HEK293 (cell line): ENCODE results near the gene CCDC3.

Source experiments
- AEBP2 ChIP-seq: fragments of 450-650 bp; formaldehyde crosslinking; IDR thresholded peaks from 2 replicates; pipeline ENCODE4 v1.5.1; 2016; ENCODE audit warnings: missing biosample characterization, missing genetic modification characterization, borderline replicate concordance
- GLIS1 ChIP-seq: fragments of 450-650 bp; formaldehyde crosslinking; IDR thresholded peaks from 2 replicates; pipeline ENCODE4 v1.5.1; 2016; ENCODE audit warnings: missing biosample characterization, missing genetic modification characterization
- IKZF3 ChIP-seq: fragments of 450-650 bp; IDR thresholded peaks from 2 replicates; pipeline ENCODE4 v1.5.0; 2018; ENCODE audit warnings: missing biosample characterization, mild to moderate bottlenecking, missing genetic modification characterization, moderate library complexity
- KLF10 ChIP-seq: fragments of 450-650 bp; IDR thresholded peaks from 2 replicates; pipeline ENCODE4 v1.5.1; 2018; ENCODE audit warnings: missing biosample characterization, mild to moderate bottlenecking, missing genetic modification characterization
- KLF17 ChIP-seq: fragments of 450-650 bp; formaldehyde crosslinking; IDR thresholded peaks from 2 replicates; pipeline ENCODE4 v1.5.1; 2016; ENCODE audit warnings: missing biosample characterization, missing genetic modification characterization
- KLF9 ChIP-seq: fragments of 450-650 bp; formaldehyde crosslinking; IDR thresholded peaks from 2 replicates; pipeline ENCODE4 v1.5.1; 2016; ENCODE audit warnings: missing biosample characterization, missing genetic modification characterization, low read depth
- PBX3 ChIP-seq: sonication (generic); formaldehyde crosslinking; IDR thresholded peaks from 2 replicates; pipeline ENCODE4 v1.8.1; 2022; ENCODE audit warnings: mild to moderate bottlenecking, moderate library complexity, missing genetic modification reagents
- PRDM10 ChIP-seq: fragments of 450-650 bp; formaldehyde crosslinking; IDR thresholded peaks from 2 replicates; pipeline ENCODE4 v1.5.1; 2016; ENCODE audit warnings: missing biosample characterization, missing genetic modification characterization
- PRDM2 ChIP-seq: fragments of 450-650 bp; formaldehyde crosslinking; IDR thresholded peaks from 2 replicates; pipeline ENCODE4 v1.5.1; 2016; ENCODE audit warnings: missing biosample characterization, missing genetic modification characterization, borderline replicate concordance
- ZBTB17 ChIP-seq: fragments of 450-650 bp; formaldehyde crosslinking; IDR thresholded peaks from 2 replicates; pipeline ENCODE4 v1.5.1; 2016; ENCODE audit warnings: missing biosample characterization, missing genetic modification characterization
- ZBTB26 ChIP-seq: fragments of 450-650 bp; formaldehyde crosslinking; optimal IDR thresholded peaks from 2 replicates; pipeline ENCODE3; 2016; ENCODE audit warnings: missing biosample characterization, mild to moderate bottlenecking, missing genetic modification characterization
- ZBTB48 ChIP-seq: fragments of 450-650 bp; formaldehyde crosslinking; IDR thresholded peaks from 2 replicates; pipeline ENCODE4 v1.5.1; 2016; ENCODE audit warnings: missing biosample characterization, missing genetic modification characterization
- ZBTB7A ChIP-seq: fragments of 450-650 bp; formaldehyde crosslinking; IDR thresholded peaks from 2 replicates; pipeline ENCODE4 v1.5.1; 2016; ENCODE audit warnings: low read depth, missing biosample characterization, missing genetic modification characterization
- ZEB2 ChIP-seq: fragments of 450-650 bp; formaldehyde crosslinking; IDR thresholded peaks from 2 replicates; pipeline ENCODE4 v1.5.1; 2016; ENCODE audit warnings: missing biosample characterization, missing genetic modification characterization
- ZFHX2 ChIP-seq: fragments of 450-650 bp; formaldehyde crosslinking; conservative IDR thresholded peaks from 2 replicates; pipeline ENCODE4 v1.5.1; 2016; ENCODE audit warnings: missing biosample characterization, missing genetic modification characterization
- ZNF2 ChIP-seq: fragments of 450-650 bp; formaldehyde crosslinking; IDR thresholded peaks from 2 replicates; pipeline ENCODE4 v1.5.1; 2016; ENCODE audit warnings: missing biosample characterization, missing genetic modification characterization
- ZNF266 ChIP-seq: fragments of 450-650 bp; formaldehyde crosslinking; IDR thresholded peaks from 2 replicates; pipeline ENCODE4 v1.5.1; 2016; ENCODE audit warnings: missing biosample characterization, missing genetic modification characterization, low read depth
- ZNF292 ChIP-seq: fragments of 450-650 bp; formaldehyde crosslinking; IDR thresholded peaks from 2 replicates; pipeline ENCODE4 v1.5.1; 2016; ENCODE audit warnings: low read depth, missing biosample characterization, missing genetic modification characterization, borderline replicate concordance
- ZNF433 ChIP-seq: fragments of 450-650 bp; formaldehyde crosslinking; IDR thresholded peaks from 2 replicates; pipeline ENCODE4 v1.5.1; 2016; ENCODE audit warnings: missing biosample characterization, missing genetic modification characterization, low read depth
- ZNF544 ChIP-seq: fragments of 450-650 bp; formaldehyde crosslinking; IDR thresholded peaks from 2 replicates; pipeline ENCODE4 v1.5.0; 2017; ENCODE audit warnings: missing biosample characterization, missing genetic modification characterization
- ZNF555 ChIP-seq: fragments of 450-650 bp; formaldehyde crosslinking; conservative IDR thresholded peaks from 2 replicates; pipeline ENCODE4 v1.5.1; 2017; ENCODE audit warnings: missing biosample characterization, mild to moderate bottlenecking, missing genetic modification characterization, inconsistent platforms
- ZNF558 ChIP-seq: fragments of 450-650 bp; formaldehyde crosslinking; IDR thresholded peaks from 2 replicates; pipeline ENCODE4 v1.5.1; 2016; ENCODE audit warnings: missing biosample characterization, missing genetic modification characterization
- ZNF677 ChIP-seq: fragments of 450-650 bp; IDR thresholded peaks from 2 replicates; pipeline ENCODE4 v1.5.0; 2018; ENCODE audit warnings: missing biosample characterization, mild to moderate bottlenecking, missing genetic modification characterization, moderate library complexity

CCDC3 gene

GRCh38 chr10:13001041-13001886, at the start of gene CCDC3 (continued):
- TF ChIP-seq ZBTB48 (peak; percentile 56; the same call in 1 of the 2 replicates), ZNF544 (tag by site-specific recombination) (no peak), PRDM10 (tag by site-specific recombination) (peak; percentile 96), ZBTB17 (tag by site-specific recombination) (peak; percentile 46; the same call in 1 of the 2 replicates), ZNF677 (no peak), ZNF2 (tag by site-specific recombination) (0 out of 2 replicates have a peak, but pooled peaks have one; percentile 27), KLF10 (tag by site-specific recombination) (peak; percentile 59; the same call in 1 of the 2 replicates), ZNF555 (tag by site-specific recombination) (no peak), ZEB2 (tag by site-specific recombination) (0 out of 2 replicates have a peak, but pooled peaks have one; percentile 42), IKZF3 (tag by site-specific recombination) (0 out of 2 replicates have a peak, but pooled peaks have one; percentile 9), KLF9 (peak; percentile 34; the same call in 1 of the 2 replicates), GLIS1 (tag by site-specific recombination) (peak; percentile 29; the same call in 1 of the 2 replicates), ZNF558 (tag by site-specific recombination) (no peak), ZNF266 (tag by site-specific recombination) (no peak), ZBTB7A (tag by site-specific recombination) (no peak), ZNF292 (no peak), ZBTB26 (tag by site-specific recombination) (peak; percentile 58), ZNF433 (tag by site-specific recombination) (no peak), ZFHX2 (tag by site-specific recombination) (no peak), PBX3 (CRISPR knock-in tag) (no peak), AEBP2 (tag by site-specific recombination) (no peak), KLF17 (tag by site-specific recombination) (no peak), PRDM2 (no peak)
